HepG2 (cell line): ENCODE data around the gene SLC39A1. TPM values are rescaled to one million over a fixed set of nuclear protein-coding genes. Genes with fewer than 3 reads are reported as not detected.
A peak's percentile ranks its signal among the peaks of the same experiment; 100 is the strongest.

Source experiments
- CC2D1A ChIP-seq: sonication (generic); formaldehyde crosslinking; IDR thresholded peaks from 2 replicates; pipeline ENCODE4 v1.8.1; 2023; ENCODE audit warnings: mild to moderate bottlenecking, missing genetic modification reagents
- GTF3A ChIP-seq: sonication (generic); formaldehyde crosslinking; conservative IDR thresholded peaks from 2 replicates; pipeline ENCODE4 v1.4.0; 2020; ENCODE audit warnings: mild to moderate bottlenecking, missing genetic modification reagents
- HOXA7 ChIP-seq: sonication (generic); formaldehyde crosslinking; IDR thresholded peaks from 2 replicates; pipeline ENCODE4 v1.8.1; 2022; ENCODE audit warnings: mild to moderate bottlenecking, missing genetic modification reagents, moderate library complexity
- KLF13 ChIP-seq: sonication (generic); formaldehyde crosslinking; IDR thresholded peaks from 2 replicates; pipeline ENCODE4 v1.4.0; 2020; ENCODE audit warnings: mild to moderate bottlenecking, missing genetic modification reagents
- MED13 ChIP-seq: sonication (generic); formaldehyde crosslinking; IDR thresholded peaks from 2 replicates; pipeline ENCODE4 v1.5.0; 2020; ENCODE audit warnings: missing genetic modification reagents
- polyA plus RNA-seq, 8 experiments: library from polyadenylated mRNA; depleted of rRNA in 3 of 8; stranded (reverse) in 7 of 8; unstranded in 1 of 8; fragments of >200 nt; fragmentation: Illumina TruSeq in 4 of 8; extraction: Trizol in 4 of 8; gene quantifications; 2 replicates each; pipeline versions ENCODE4 v1.2.1 to v1.2.3, GENCODE V29; 2011 to 2016; ENCODE audit warnings: low read depth in 4 of 8, missing spikeins in 1 of 8, mixed read lengths in 1 of 8; ENCODE audit not compliant: insufficient read depth in 1 of 8
- total RNA-seq, 5 experiments: library from RNA; depleted of rRNA; stranded (reverse); fragments of >200 nt; fragmentation: Illumina TruSeq; extraction: Trizol; gene quantifications; 2 replicates each; pipeline ENCODE4 v1.2.3, GENCODE V29; 2016; ENCODE audit warnings: low read depth in 1 of 5
- TF ChIP-seq, protein P1 (sequence below), 2 experiments: sonication (generic) in 1 of 2; formaldehyde crosslinking in 1 of 2; IDR thresholded peaks; 2 replicates each; pipeline versions ENCODE4 v1.4.0 to v1.6.1; 2016 to 2020; ENCODE audit warnings: borderline replicate concordance in 1 of 2, low read depth in 1 of 2, mild to moderate bottlenecking in 1 of 2, missing genetic modification reagents in 1 of 2
- TF ChIP-seq, protein P2 (sequence below): sonication (generic); formaldehyde crosslinking; IDR thresholded peaks from 2 replicates; pipeline ENCODE4 v1.4.0; 2020; ENCODE audit warnings: mild to moderate bottlenecking, low read depth, missing genetic modification reagents
- TF ChIP-seq, protein P3 (sequence below): sonication (generic); formaldehyde crosslinking; IDR thresholded peaks from 2 replicates; pipeline ENCODE4 v1.8.0; 2022; ENCODE audit warnings: missing genetic modification reagents, mild to moderate bottlenecking, moderate library complexity, borderline replicate concordance
- TF ChIP-seq, protein P4 (sequence below): IDR thresholded peaks from 2 replicates; pipeline ENCODE4 v1.6.1; 2016; ENCODE audit warnings: low read depth
- TF ChIP-seq, protein P5 (sequence below): sonication (generic); formaldehyde crosslinking; IDR thresholded peaks from 2 replicates; pipeline ENCODE4 v1.4.0; 2020; ENCODE audit warnings: missing genetic modification reagents

Gene SLC39A1
- total and polyA plus RNA-seq, 2 of the 13 experiments (the other 11 are each of a cell fraction or from before 2014, with no cell fraction given), result 71.2 to 78.4 TPM

DNA sequence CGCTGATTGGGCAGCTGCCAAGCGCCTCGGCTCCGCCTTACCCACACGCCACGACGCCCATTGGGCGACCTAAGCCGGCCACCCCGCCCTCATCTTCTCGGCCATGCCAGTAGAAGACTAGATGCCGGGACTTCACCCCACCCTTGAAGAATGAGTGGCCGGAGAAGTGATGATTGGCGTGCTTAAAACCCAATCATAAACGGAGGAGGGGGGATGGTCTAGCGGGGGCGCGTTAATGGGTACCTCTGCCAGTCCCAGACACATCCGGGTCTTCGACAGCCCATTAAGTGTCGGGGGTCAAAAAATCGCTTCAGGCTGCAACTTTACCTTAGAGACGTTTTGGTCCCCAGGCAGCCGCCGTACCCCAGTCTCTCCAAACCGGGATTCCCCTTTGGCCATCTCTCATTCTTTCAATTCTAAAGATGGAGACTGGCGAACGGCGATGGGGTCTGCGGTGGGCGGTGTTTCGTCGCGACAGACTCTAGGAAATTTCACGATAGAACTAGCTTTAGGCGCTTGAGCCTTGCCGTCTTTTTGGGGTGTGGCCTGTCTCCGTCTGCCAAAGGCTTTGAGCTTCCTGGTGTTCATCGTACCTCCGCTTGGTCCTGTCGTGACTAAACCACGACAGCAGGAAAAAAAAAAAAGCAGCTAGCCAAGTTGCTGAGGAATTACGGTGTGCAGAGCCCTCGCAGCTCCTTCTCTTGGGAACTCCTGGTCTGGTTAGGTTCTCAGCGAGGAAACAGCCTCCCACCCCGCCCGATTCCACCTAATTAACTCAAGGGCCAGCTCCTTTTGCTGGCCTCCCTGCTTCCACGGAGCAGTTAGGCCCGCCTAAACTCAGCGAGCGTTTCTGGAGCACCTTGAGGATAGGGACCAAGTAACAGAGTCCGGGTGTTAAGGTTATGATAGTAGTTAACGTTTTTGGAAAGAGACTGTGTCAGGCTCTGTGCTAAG lies 40.1 kb downstream of the SLC39A1 start, which contains the start of gene GATAD2B (continued):
- TF ChIP-seq, protein P1, sequence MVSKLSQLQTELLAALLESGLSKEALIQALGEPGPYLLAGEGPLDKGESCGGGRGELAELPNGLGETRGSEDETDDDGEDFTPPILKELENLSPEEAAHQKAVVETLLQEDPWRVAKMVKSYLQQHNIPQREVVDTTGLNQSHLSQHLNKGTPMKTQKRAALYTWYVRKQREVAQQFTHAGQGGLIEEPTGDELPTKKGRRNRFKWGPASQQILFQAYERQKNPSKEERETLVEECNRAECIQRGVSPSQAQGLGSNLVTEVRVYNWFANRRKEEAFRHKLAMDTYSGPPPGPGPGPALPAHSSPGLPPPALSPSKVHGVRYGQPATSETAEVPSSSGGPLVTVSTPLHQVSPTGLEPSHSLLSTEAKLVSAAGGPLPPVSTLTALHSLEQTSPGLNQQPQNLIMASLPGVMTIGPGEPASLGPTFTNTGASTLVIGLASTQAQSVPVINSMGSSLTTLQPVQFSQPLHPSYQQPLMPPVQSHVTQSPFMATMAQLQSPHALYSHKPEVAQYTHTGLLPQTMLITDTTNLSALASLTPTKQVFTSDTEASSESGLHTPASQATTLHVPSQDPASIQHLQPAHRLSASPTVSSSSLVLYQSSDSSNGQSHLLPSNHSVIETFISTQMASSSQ (IDR thresholded peaks at IDR 0.05; ENCODE audit: low read depth), result peak; percentile 87
- TF ChIP-seq, protein P1 (CRISPR knock-in tag; IDR thresholded peaks at IDR 0.05; ENCODE audit: borderline replicate concordance), result peak; percentile 91
- TF ChIP-seq HOXA7 (CRISPR knock-in tag), result no peak
- no peak for TF ChIP-seq GTF3A (CRISPR knock-in tag)
- TF ChIP-seq, protein P2, sequence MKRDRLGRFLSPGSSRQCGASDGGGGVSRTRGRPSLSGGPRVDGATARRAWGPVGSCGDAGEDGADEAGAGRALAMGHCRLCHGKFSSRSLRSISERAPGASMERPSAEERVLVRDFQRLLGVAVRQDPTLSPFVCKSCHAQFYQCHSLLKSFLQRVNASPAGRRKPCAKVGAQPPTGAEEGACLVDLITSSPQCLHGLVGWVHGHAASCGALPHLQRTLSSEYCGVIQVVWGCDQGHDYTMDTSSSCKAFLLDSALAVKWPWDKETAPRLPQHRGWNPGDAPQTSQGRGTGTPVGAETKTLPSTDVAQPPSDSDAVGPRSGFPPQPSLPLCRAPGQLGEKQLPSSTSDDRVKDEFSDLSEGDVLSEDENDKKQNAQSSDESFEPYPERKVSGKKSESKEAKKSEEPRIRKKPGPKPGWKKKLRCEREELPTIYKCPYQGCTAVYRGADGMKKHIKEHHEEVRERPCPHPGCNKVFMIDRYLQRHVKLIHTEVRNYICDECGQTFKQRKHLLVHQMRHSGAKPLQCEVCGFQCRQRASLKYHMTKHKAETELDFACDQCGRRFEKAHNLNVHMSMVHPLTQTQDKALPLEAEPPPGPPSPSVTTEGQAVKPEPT (CRISPR knock-in tag), result peak; percentile 30; the same call in 1 of the 2 replicates
- TF ChIP-seq, protein P3, sequence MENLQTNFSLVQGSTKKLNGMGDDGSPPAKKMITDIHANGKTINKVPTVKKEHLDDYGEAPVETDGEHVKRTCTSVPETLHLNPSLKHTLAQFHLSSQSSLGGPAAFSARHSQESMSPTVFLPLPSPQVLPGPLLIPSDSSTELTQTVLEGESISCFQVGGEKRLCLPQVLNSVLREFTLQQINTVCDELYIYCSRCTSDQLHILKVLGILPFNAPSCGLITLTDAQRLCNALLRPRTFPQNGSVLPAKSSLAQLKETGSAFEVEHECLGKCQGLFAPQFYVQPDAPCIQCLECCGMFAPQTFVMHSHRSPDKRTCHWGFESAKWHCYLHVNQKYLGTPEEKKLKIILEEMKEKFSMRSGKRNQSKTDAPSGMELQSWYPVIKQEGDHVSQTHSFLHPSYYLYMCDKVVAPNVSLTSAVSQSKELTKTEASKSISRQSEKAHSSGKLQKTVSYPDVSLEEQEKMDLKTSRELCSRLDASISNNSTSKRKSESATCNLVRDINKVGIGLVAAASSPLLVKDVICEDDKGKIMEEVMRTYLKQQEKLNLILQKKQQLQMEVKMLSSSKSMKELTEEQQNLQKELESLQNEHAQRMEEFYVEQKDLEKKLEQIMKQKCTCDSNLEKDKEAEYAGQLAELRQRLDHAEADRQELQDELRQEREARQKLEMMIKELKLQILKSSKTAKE (CRISPR knock-in tag), result no peak
- TF ChIP-seq, protein P4, sequence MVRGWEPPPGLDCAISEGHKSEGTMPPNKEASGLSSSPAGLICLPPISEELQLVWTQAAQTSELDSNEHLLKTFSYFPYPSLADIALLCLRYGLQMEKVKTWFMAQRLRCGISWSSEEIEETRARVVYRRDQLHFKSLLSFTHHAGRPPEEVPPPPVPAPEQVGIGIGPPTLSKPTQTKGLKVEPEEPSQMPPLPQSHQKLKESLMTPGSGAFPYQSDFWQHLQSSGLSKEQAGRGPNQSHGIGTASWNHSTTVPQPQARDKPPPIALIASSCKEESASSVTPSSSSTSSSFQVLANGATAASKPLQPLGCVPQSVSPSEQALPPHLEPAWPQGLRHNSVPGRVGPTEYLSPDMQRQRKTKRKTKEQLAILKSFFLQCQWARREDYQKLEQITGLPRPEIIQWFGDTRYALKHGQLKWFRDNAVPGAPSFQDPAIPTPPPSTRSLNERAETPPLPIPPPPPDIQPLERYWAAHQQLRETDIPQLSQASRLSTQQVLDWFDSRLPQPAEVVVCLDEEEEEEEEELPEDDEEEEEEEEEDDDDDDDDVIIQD (CRISPR knock-in tag), result no peak
- TF ChIP-seq MED13 (CRISPR knock-in tag), result no peak
- no peak for TF ChIP-seq KLF13
- TF ChIP-seq CC2D1A (CRISPR knock-in tag), result no peak
- TF ChIP-seq, protein P5, sequence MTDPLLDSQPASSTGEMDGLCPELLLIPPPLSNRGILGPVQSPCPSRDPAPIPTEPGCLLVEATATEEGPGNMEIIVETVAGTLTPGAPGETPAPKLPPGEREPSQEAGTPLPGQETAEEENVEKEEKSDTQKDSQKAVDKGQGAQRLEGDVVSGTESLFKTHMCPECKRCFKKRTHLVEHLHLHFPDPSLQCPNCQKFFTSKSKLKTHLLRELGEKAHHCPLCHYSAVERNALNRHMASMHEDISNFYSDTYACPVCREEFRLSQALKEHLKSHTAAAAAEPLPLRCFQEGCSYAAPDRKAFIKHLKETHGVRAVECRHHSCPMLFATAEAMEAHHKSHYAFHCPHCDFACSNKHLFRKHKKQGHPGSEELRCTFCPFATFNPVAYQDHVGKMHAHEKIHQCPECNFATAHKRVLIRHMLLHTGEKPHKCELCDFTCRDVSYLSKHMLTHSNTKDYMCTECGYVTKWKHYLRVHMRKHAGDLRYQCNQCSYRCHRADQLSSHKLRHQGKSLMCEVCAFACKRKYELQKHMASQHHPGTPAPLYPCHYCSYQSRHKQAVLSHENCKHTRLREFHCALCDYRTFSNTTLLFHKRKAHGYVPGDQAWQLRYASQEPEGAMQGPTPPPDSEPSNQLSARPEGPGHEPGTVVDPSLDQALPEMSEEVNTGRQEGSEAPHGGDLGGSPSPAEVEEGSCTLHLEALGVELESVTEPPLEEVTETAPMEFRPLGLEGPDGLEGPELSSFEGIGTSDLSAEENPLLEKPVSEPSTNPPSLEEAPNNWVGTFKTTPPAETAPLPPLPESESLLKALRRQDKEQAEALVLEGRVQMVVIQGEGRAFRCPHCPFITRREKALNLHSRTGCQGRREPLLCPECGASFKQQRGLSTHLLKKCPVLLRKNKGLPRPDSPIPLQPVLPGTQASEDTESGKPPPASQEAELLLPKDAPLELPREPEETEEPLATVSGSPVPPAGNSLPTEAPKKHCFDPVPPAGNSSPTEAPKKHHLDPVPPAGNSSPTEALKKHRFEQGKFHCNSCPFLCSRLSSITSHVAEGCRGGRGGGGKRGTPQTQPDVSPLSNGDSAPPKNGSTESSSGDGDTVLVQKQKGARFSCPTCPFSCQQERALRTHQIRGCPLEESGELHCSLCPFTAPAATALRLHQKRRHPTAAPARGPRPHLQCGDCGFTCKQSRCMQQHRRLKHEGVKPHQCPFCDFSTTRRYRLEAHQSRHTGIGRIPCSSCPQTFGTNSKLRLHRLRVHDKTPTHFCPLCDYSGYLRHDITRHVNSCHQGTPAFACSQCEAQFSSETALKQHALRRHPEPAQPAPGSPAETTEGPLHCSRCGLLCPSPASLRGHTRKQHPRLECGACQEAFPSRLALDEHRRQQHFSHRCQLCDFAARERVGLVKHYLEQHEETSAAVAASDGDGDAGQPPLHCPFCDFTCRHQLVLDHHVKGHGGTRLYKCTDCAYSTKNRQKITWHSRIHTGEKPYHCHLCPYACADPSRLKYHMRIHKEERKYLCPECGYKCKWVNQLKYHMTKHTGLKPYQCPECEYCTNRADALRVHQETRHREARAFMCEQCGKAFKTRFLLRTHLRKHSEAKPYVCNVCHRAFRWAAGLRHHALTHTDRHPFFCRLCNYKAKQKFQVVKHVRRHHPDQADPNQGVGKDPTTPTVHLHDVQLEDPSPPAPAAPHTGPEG (CRISPR knock-in tag), result no peak
